Cardiac fibroblast (primary cell): ENCODE data around the gene ABHD4.
"Not testable (repeated sequence)": the region's sequence is repeated elsewhere in the genome, so short reads cannot be mapped to it uniquely, and the experiment has no call there.

ENCODE experiments used
- DNase-seq, 2 donors: peaks; one replicate each; pipeline versions ENCODE4 v3.0.0 to v3.0.0-alpha.2; 2010; ENCODE audit warnings: low read depth in 2 of 2
- H3K4me3 ChIP-seq, 2 donors: replicated peaks in 1 of 2; 1 replicate in 1 of 2; 2 replicates in 1 of 2; pipeline ENCODE4 v1.5.1; 2011; ENCODE audit warnings: low read depth in 2 of 2, low read length in 2 of 2, mild to moderate bottlenecking in 2 of 2, moderate library complexity in 1 of 2
- TF ChIP-seq, protein P1 (sequence below): IDR thresholded peaks from one replicate; pipeline ENCODE4 v1.5.1; 2011; ENCODE audit warnings: low read depth, mild to moderate bottlenecking, low read length, inconsistent platforms

ABHD4 gene

DNA sequence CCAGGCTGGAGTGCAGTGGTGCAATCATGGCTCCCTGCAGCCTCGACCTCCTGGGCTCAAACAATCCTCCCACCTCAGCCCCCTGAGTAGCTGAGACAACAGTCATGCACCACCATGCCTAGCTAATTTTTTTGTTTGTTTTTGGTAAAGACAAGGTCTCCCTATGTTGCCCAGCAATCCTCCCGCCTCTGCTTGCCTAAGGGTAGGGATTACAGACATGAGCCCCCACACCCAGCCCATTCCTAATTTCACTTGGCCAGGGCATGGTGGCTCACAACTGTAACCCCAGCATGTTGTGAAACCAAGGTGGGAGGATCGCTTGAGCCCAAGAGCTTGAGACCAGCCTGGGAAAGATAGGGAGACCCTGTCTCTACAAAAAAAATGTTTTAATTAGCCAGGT lies 18.2 kb upstream of the ABHD4 start:
- TF ChIP-seq, protein P1, sequence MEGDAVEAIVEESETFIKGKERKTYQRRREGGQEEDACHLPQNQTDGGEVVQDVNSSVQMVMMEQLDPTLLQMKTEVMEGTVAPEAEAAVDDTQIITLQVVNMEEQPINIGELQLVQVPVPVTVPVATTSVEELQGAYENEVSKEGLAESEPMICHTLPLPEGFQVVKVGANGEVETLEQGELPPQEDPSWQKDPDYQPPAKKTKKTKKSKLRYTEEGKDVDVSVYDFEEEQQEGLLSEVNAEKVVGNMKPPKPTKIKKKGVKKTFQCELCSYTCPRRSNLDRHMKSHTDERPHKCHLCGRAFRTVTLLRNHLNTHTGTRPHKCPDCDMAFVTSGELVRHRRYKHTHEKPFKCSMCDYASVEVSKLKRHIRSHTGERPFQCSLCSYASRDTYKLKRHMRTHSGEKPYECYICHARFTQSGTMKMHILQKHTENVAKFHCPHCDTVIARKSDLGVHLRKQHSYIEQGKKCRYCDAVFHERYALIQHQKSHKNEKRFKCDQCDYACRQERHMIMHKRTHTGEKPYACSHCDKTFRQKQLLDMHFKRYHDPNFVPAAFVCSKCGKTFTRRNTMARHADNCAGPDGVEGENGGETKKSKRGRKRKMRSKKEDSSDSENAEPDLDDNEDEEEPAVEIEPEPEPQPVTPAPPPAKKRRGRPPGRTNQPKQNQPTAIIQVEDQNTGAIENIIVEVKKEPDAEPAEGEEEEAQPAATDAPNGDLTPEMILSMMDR, result no peak
- no peak for DNase-seq
- H3K4me3 ChIP-seq, result no peak overlapping the region

DNA sequence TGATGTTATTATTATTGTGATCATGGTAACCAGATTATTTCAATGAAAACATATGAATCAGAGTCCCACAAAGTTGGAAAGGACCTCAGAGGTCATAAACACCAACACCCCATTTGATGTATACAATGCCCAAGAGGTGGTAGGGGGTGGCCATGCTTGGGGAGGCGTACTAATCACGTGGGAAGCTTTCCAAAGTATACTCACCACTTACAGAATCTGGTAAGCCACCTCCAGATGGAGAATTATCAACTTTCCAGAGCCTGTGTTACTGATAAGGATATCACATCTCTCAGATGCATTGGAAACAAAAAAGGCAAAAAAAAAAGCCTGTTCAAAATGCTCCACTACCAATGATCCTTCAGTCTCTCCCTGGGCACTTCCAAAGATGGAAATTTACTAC lies 17.5 kb upstream of the ABHD4 start:
- TF ChIP-seq, protein P1, result no peak
- H3K4me3 ChIP-seq, result no peak overlapping the region
- DNase-seq, result no peak

DNA sequence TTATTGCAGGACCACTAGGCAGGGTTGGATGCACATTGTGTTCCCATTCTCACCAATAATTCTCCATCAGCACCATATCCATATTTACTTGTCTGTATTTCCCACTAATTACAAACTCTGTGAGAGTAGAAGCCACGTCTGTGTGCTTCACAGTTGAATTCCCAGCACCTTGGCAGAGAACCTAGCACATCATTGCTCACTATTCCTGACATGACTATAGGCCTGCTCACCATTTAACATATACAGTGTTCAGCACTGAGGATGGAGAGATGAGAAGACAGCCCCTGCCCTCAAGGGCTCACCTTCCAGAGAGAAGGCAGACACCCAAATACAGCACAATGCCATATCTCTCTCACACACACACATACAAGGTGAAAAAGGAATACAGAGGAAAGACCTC lies 14.1 kb upstream of the ABHD4 start:
- DNase-seq, result no peak
- H3K4me3 ChIP-seq, result no peak overlapping the region
- TF ChIP-seq, protein P1, result no peak

DNA sequence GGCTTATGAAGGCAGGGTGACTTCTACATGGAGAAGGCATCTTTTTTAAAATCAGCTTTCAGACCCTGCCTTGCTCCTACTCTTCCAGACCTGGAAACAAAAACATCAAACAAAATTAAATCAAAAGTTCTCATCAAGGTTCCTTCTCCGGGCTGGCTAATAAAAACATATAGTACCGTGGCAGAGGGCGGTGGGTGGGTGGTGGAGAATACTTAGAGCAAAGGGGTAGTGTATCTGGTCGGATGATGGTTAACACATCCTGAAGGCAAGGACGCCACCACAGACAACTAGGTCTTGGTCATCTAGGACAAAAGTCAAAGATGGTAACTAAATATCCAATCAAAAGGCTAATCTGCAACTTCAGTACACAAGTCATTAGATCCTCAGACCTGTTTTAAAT lies 10.9 kb upstream of the ABHD4 start:
- DNase-seq, result no peak
- TF ChIP-seq, protein P1, result no peak
- H3K4me3 ChIP-seq, result no peak overlapping the region

DNA sequence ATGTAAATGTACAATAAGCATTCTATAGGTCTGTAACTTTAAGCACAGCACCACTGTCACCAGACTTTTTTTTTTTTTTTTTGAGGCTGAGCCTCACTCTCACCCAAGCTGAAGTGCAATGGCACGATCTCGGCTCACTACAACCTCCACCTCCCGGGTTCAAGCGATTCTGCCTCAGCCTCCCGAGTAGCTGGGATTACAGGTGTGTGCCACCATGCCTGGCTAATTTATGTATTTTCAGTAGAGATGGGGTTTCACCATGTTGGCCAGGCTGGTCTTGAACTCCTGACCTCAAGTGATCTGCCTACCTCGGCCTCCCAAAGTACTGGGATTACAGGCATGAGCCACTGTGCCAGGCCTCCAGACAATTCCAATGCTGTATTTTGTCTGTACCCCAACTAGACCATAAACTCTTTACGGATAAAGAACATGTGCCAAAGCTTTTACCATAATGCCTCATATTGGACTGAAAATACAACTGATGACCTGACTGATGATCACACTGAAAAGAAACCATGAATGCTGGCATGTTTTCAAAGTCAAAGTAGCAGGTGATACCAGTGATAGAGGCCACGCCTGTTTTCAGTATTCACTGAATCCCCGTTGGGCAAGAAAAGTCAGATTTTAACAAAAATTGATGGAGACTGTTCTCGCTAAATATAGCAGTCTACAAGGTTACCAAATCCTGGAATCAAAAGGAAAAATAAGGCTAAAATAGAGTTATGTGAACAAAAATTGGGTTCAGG lies 10.2 kb upstream of the ABHD4 start:
- not testable (repeated sequence) for DNase-seq
- peak overlapping the region; percentile 62 to 80 for H3K4me3 ChIP-seq

DNA sequence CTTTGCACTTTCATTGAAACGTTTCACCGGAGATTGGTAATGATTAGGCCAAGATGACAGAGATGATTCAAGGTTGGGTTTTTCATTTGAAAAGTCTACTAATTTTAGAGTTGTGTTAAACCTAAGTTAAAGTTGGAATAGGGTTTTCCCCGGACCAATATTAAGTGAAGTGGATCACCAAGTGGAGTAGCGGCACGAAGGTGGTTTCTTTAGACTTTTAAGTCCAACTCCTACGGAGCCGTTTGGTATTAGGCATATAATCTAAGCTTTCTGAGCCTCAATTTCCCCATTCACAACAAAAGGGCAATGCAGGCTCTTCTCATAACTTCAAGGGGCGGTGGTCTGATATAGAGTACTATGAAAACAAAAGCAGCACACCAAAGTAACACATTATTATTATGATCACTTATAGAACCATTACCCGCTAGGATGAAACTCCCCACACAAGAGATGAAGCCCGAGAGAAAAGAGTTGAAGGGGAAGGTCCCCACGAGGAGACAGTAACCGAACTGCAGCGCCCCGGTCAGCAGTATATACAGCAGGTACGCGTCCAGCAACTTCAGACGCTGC lies 9.5 kb upstream of the ABHD4 start:
- TF ChIP-seq, protein P1, result no peak
- peak overlapping the region; percentile 62 to 80 for H3K4me3 ChIP-seq
- no peak for DNase-seq

DNA sequence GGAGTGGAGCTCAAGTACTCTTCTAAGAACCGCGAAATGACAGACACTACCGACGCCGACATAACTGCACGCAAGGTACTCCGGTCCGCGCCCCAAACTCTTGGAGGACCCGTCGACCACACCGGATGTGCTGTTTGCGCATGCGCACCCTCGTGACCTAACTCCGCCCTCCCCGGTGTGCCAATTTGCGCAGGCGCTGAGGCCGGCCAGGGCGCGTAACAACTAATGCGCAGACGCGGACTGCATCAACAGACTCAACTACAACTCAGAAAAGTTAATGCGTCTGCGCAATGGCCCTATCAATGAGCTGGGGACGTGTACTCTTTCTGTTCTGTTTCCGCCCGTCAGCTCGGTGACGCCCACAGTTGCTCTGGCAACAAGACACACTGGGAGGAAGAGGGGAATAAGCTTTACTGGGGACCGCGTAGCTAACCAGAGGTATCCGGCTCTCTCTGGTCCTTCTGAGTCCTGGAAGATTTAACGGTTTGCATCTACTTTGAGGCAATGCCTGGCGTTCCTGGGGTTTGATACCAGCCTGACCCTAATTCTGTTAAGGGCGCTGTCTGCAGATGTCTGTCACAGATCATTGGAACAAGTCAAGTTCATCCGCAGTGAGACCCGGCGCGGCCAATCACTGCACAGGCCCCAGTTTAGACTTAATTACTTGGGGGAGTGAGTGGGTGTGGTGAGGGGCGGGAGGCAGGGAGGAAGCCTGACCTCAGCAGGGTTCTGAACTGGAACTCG lies 8.8 kb upstream of the ABHD4 start, which contains the start of gene DAD1:
TSS of gene DAD1 (minus strand) at position 129 of the 744 bp plus-strand sequence. CDS start at position 62, 67 bp downstream.
- peak; percentile 100 for DNase-seq
- peak within 1 kb of the TSS; percentile 64 to 80 for H3K4me3 ChIP-seq
- TF ChIP-seq, protein P1, result no peak
